H1 (cell line): Measurements from ENCODE around the gene PLG. TPM values are rescaled to one million over a fixed set of nuclear protein-coding genes. Genes with fewer than 3 reads are reported as not detected.

Experiments
- CTCF ChIA-PET: fragments of 300-600 bp; sonication (Branson Sonifier 250); formaldehyde crosslinking; loops from one replicate; lab custom pipeline; 2021; ENCODE audit not compliant: partially characterized antibody; lab: Charles Lee
- POLR2A ChIA-PET: fragments of 300-600 bp; sonication (Branson Sonifier 250); formaldehyde crosslinking; loops from one replicate; lab custom pipeline; 2021; ENCODE audit warnings: inconsistent platforms; ENCODE audit not compliant: partially characterized antibody; lab: Charles Lee
- DNase-seq, 2 experiments: peaks; one replicate each; pipeline versions ENCODE4 v3.0.0 to v3.0.0-alpha.2; 2010 to 2022; ENCODE audit warnings: low spot score in 2 of 2, low read depth in 1 of 2, mixed read lengths in 1 of 2
- FAIRE-seq: peaks from 2 replicates; lab custom pipeline; 2011; peaks lifted over from hg19 to GRCh38; lab: Jason Lieb, UNC
- H2AFZ ChIP-seq: 2 replicates; pipeline ENCODE4 v1.8.1; 2012; ENCODE audit warnings: low read length, inconsistent platforms
- H2AK5ac ChIP-seq: 2 replicates; pipeline ENCODE4 v1.6.1; 2013; ENCODE audit warnings: low read depth, low read length
- H2BK120ac ChIP-seq: replicated peaks from 2 replicates; pipeline ENCODE3; 2013; ENCODE audit warnings: low read depth, low read length, inconsistent platforms
- H2BK12ac ChIP-seq: 2 replicates; pipeline ENCODE4 v1.6.1; 2013; ENCODE audit warnings: low read depth, low read length
- H2BK15ac ChIP-seq: 2 replicates; pipeline ENCODE4 v1.6.1; 2013; ENCODE audit warnings: low read length
- H2BK20ac ChIP-seq: 2 replicates; pipeline ENCODE4 v1.6.1; 2013; ENCODE audit warnings: low read length
- H2BK5ac ChIP-seq: 2 replicates; pipeline ENCODE4 v1.6.1; 2013; ENCODE audit warnings: low read depth, low read length
- H3K14ac ChIP-seq: 2 replicates; pipeline ENCODE4 v1.6.1; 2013; ENCODE audit warnings: inconsistent platforms; ENCODE audit not compliant: insufficient read length
- H3K18ac ChIP-seq: 2 replicates; pipeline ENCODE4 v1.6.1; 2013; ENCODE audit warnings: low read length; ENCODE audit errors: extremely low read depth
- H3K23ac ChIP-seq: 2 replicates; pipeline ENCODE4 v1.6.1; 2013; ENCODE audit warnings: inconsistent platforms; ENCODE audit not compliant: insufficient read length
- H3K23me2 ChIP-seq: 2 replicates; pipeline ENCODE4 v1.6.1; 2013; ENCODE audit warnings: low read depth, low read length
- H3K27ac ChIP-seq: 2 replicates; pipeline ENCODE4 v1.6.1; 2011; ENCODE audit warnings: low read depth, low read length, inconsistent platforms
- H3K27me3 ChIP-seq, 4 experiments: replicated peaks in 1 of 4; 1 replicate in 1 of 4; 2 replicates in 3 of 4; pipeline versions ENCODE4 v1.6.1 to v1.8.1; 2011 to 2013; ENCODE audit warnings: low read length in 3 of 4, mild to moderate bottlenecking in 3 of 4, inconsistent platforms in 2 of 4, mixed read lengths in 2 of 4, moderate library complexity in 1 of 4; ENCODE audit not compliant: control insufficient read depth in 3 of 4, insufficient read depth in 3 of 4; ENCODE audit errors: extremely low read depth in 1 of 4
- H3K36me3 ChIP-seq, 4 experiments: 2 replicates each; pipeline versions ENCODE4 v1.6.1 to v1.8.1; 2011 to 2013; ENCODE audit warnings: mild to moderate bottlenecking in 4 of 4, low read length in 3 of 4, moderate library complexity in 2 of 4, control low read depth in 1 of 4, inconsistent platforms in 1 of 4; ENCODE audit not compliant: insufficient read depth in 4 of 4, control insufficient read depth in 2 of 4
- H3K4ac ChIP-seq: replicated peaks from 2 replicates; pipeline ENCODE3; 2013; ENCODE audit warnings: low read length, low read depth, mixed read lengths, inconsistent platforms; ENCODE audit not compliant: insufficient read length
- H3K4me1 ChIP-seq, 4 experiments: replicated peaks in 1 of 4; 1 replicate in 1 of 4; 2 replicates in 3 of 4; pipeline versions ENCODE4 v1.6.1 to v1.8.1; 2011 to 2013; ENCODE audit warnings: low read length in 3 of 4, inconsistent platforms in 2 of 4, mixed read lengths in 1 of 4; ENCODE audit not compliant: insufficient read depth in 4 of 4, control insufficient read depth in 3 of 4
- H3K4me2 ChIP-seq, 2 experiments: 2 replicates each; pipeline versions ENCODE4 v1.6.1 to v1.8.1; 2011 to 2013; ENCODE audit warnings: low read depth in 2 of 2, low read length in 2 of 2, control low read depth in 1 of 2, inconsistent platforms in 1 of 2, mild to moderate bottlenecking in 1 of 2; ENCODE audit not compliant: insufficient read depth in 1 of 2
- H3K4me3 ChIP-seq, 4 experiments: fragments of 200-600, 300-600 bp in 1 of 4; sonication (generic), shearing (Covaris generic), sonication (Bioruptor Twin) in 1 of 4; 2 replicates each; pipeline versions ENCODE4 v1.5.1 to v1.8.1; 2011 to 2016; ENCODE audit warnings: low read length in 4 of 4, low read depth in 3 of 4, control low read depth in 2 of 4, inconsistent platforms in 2 of 4, mild to moderate bottlenecking in 2 of 4, mixed read lengths in 1 of 4, moderate library complexity in 1 of 4; ENCODE audit not compliant: insufficient read depth in 2 of 4; ENCODE audit errors: extremely low read depth in 1 of 4
- H3K56ac ChIP-seq: replicated peaks from 2 replicates; pipeline ENCODE3; 2013; ENCODE audit warnings: low read depth, mild to moderate bottlenecking, mixed read lengths, low read length, inconsistent platforms; ENCODE audit not compliant: insufficient read length
- H3K79me1 ChIP-seq: 2 replicates; pipeline ENCODE4 v1.6.1; 2013; ENCODE audit warnings: low read depth, low read length, control low read depth
- H3K79me2 ChIP-seq, 2 experiments: 2 replicates each; pipeline versions ENCODE4 v1.6.1 to v1.8.1; 2012 to 2013; ENCODE audit warnings: low read length in 2 of 2, mild to moderate bottlenecking in 2 of 2, inconsistent platforms in 1 of 2; ENCODE audit not compliant: insufficient read depth in 2 of 2, control insufficient read depth in 1 of 2
- H3K9ac ChIP-seq, 4 experiments: replicated peaks in 1 of 4; 1 replicate in 1 of 4; 2 replicates in 3 of 4; pipeline versions ENCODE4 v1.6.1 to v1.8.1; 2011 to 2013; ENCODE audit warnings: low read depth in 3 of 4, low read length in 3 of 4, control low read depth in 2 of 4, mild to moderate bottlenecking in 2 of 4, moderate library complexity in 2 of 4, inconsistent platforms in 1 of 4; ENCODE audit errors: extremely low read depth in 1 of 4
- H3K9me3 ChIP-seq, 2 experiments: 2 replicates each; pipeline versions ENCODE4 v1.6.1 to v1.8.1; 2012 to 2013; ENCODE audit warnings: mild to moderate bottlenecking in 2 of 2, moderate library complexity in 2 of 2, control low read depth in 1 of 2, inconsistent platforms in 1 of 2, low read depth in 1 of 2, low read length in 1 of 2, mixed read lengths in 1 of 2; ENCODE audit not compliant: insufficient read depth in 2 of 2
- H4K20me1 ChIP-seq, 2 experiments: replicated peaks in 1 of 2; 2 replicates each; pipeline versions ENCODE3 to v1.8.1; 2011 to 2013; ENCODE audit warnings: inconsistent platforms in 2 of 2, low read length in 2 of 2, mild to moderate bottlenecking in 1 of 2; ENCODE audit not compliant: insufficient read depth in 2 of 2, control insufficient read depth in 1 of 2
- H4K5ac ChIP-seq: 2 replicates; pipeline ENCODE4 v1.6.1; 2013; ENCODE audit warnings: low read length, low read depth, mixed read lengths, inconsistent platforms; ENCODE audit not compliant: insufficient read length
- H4K8ac ChIP-seq: 2 replicates; pipeline ENCODE4 v1.8.0; 2013; ENCODE audit warnings: mild to moderate bottlenecking, moderate library complexity, low read length, inconsistent platforms; ENCODE audit not compliant: insufficient read depth; ENCODE audit errors: extremely low read depth
- H4K91ac ChIP-seq: replicated peaks from 2 replicates; pipeline ENCODE3; 2013; ENCODE audit warnings: low read length, mixed read lengths, inconsistent platforms; ENCODE audit not compliant: insufficient read length
- CTBP2 ChIP-seq: IDR thresholded peaks from 2 replicates; pipeline ENCODE4 v1.7.0; 2011; ENCODE audit warnings: borderline replicate concordance, mild to moderate bottlenecking, moderate library complexity, mixed read lengths, low read length; ENCODE audit not compliant: insufficient read depth, insufficient read length
- EGR1 ChIP-seq: IDR thresholded peaks from 2 replicates; pipeline ENCODE4 v1.6.1; 2011; ENCODE audit warnings: low read depth, low read length, borderline replicate concordance
- EP300 ChIP-seq, 2 experiments: IDR thresholded peaks; 1 replicate in 1 of 2; 2 replicates in 1 of 2; pipeline ENCODE4 v1.6.1; 2011 to 2012; ENCODE audit warnings: low read depth in 2 of 2, low read length in 2 of 2, mild to moderate bottlenecking in 2 of 2, borderline replicate concordance in 1 of 2, inconsistent platforms in 1 of 2, moderate library complexity in 1 of 2
- KDM5A ChIP-seq: fragments of 200-600 bp; IDR thresholded peaks from 2 replicates; pipeline ENCODE4 v1.7.1; 2012; ENCODE audit warnings: mild to moderate bottlenecking, low read length, inconsistent platforms, mixed read lengths
- POU5F1 ChIP-seq: IDR thresholded peaks from 2 replicates; pipeline ENCODE4 v1.6.1; 2011; ENCODE audit warnings: low read depth, mild to moderate bottlenecking, low read length, moderate library complexity
- RAD21 ChIP-seq, 2 experiments: IDR thresholded peaks in 1 of 2; conservative IDR thresholded peaks in 1 of 2; 2 replicates each; pipeline ENCODE4 v1.6.1; 2011; ENCODE audit warnings: low read depth in 2 of 2, low read length in 2 of 2, improper control_type of control experiment in 1 of 2, inconsistent platforms in 1 of 2, mild to moderate bottlenecking in 1 of 2, moderate library complexity in 1 of 2
- RFX5 ChIP-seq: IDR thresholded peaks from 2 replicates; pipeline ENCODE4 v1.6.1; 2011; ENCODE audit warnings: low read depth, low read length, improper control_type of control experiment, borderline replicate concordance
- SIRT6 ChIP-seq: IDR thresholded peaks from one replicate; pipeline ENCODE4 v1.7.1; 2012; ENCODE audit warnings: low read length, inconsistent platforms
- SP4 ChIP-seq: IDR thresholded peaks from 2 replicates; pipeline ENCODE4 v1.6.1; 2012; ENCODE audit warnings: low read length, inconsistent platforms
- SUZ12 ChIP-seq: fragments of 200-600 bp; sonication (generic); IDR thresholded peaks from 2 replicates; pipeline ENCODE4 v1.6.1; 2012; ENCODE audit warnings: mild to moderate bottlenecking, inconsistent platforms, low read length, moderate library complexity, mixed read lengths
- TAF7 ChIP-seq: optimal IDR thresholded peaks from 2 replicates; pipeline ENCODE3; 2011; ENCODE audit warnings: low read depth, mild to moderate bottlenecking, inconsistent platforms, low read length, moderate library complexity, borderline replicate concordance
- TCF12 ChIP-seq: IDR thresholded peaks from 2 replicates; pipeline ENCODE4 v1.6.1; 2011; ENCODE audit warnings: low read depth, mild to moderate bottlenecking, low read length
- polyA plus RNA-seq, 7 experiments: library from polyadenylated mRNA; depleted of rRNA in 3 of 7; stranded (reverse) in 5 of 7; unstranded in 2 of 7; fragments of >200 nt in 5 of 7; fragments of 200-250 nt in 2 of 7; gene quantifications; 1 replicate in 5 of 7; 2 replicates in 1 of 7; 4 replicates in 1 of 7; pipeline versions ENCODE4 v1.2.1 to v1.2.3, GENCODE V29; 2011 to 2013; ENCODE audit warnings: missing spikeins in 2 of 7, mixed read lengths in 2 of 7
- total RNA-seq: library from RNA; stranded (reverse); fragmentation: NEBNext Ultra II Directional; extraction: Animal tissue kit (Norgen Biotek cat#: 25700); gene quantifications from 2 replicates; pipeline ENCODE4 v1.2.1, GENCODE V29; 2021

PLG gene
- total and polyA plus RNA-seq, 2 of the 8 experiments (the other 6 are each of a cell fraction or from before 2014, with no cell fraction given): not detected

- Histone ChIP-seq H3K27me3 (no peaks in the 10 kb centered on the region), H4K91ac (no peak overlapping the region), H3K4me3 (no peak overlapping the region), H3K23ac (no peak overlapping the region), H3K23me2 (no peaks in the 10 kb centered on the region; the same call in 1 of the 2 replicates), H3K79me1 (no peaks in the 10 kb centered on the region), H2BK120ac (no peak overlapping the region), H2BK5ac (no peak overlapping the region), H2AFZ (no peak overlapping the region)
- CTCF ChIA-PET: no interaction called here
- no peak for FAIRE-seq
- TF ChIP-seq SIRT6: no peak
- no peak for TF ChIP-seq KDM5A
- TF ChIP-seq EGR1: no peak
- no peak for TF ChIP-seq RAD21 (IDR thresholded peaks at IDR 0.05 in 1 of 2, conservative IDR thresholded peaks at IDR 0.05 in 1 of 2; ENCODE audit: low read depth in 2 of 2, low read length in 2 of 2)
- no peak for TF ChIP-seq SP4
- no peak for TF ChIP-seq RFX5
- no peak for TF ChIP-seq EP300 (IDR thresholded peaks at IDR 0.05; ENCODE audit: borderline replicate concordance in 1 of 2, low read depth in 2 of 2, low read length in 2 of 2)
- TF ChIP-seq SUZ12: no peak
- TF ChIP-seq CTBP2: no peak
- no peak for TF ChIP-seq TAF7
- no peak for TF ChIP-seq POU5F1
- no peak for TF ChIP-seq TCF12
- TF ChIP-seq, all 59 proteins: peak for 0
- Histone ChIP-seq H4K8ac (no peak overlapping the region), H3K9me3 (peaks cover 2 to 7% of the 10 kb centered on the region in 2 experiments; a peak in 3 of 4 replicates), H3K14ac (no peak overlapping the region), H3K36me3 (no peaks in the 10 kb centered on the region), H2BK20ac (no peak overlapping the region), H3K4me2 (no peak overlapping the region), H2BK15ac (no peak overlapping the region), H2BK12ac (no peak overlapping the region), H3K4ac (no peak overlapping the region), H3K4me1 (no peaks in the 10 kb centered on the region), H3K18ac (no peak overlapping the region), H3K27ac (no peak overlapping the region), H3K9ac (no peak overlapping the region), H3K79me2 (no peaks in the 10 kb centered on the region), H3K56ac (no peak overlapping the region), H4K20me1 (no peaks in the 10 kb centered on the region), H4K5ac (no peak overlapping the region), H2AK5ac (no peak overlapping the region)
- no peak for DNase-seq
- POLR2A ChIA-PET: no interaction called here
Observed at GRCh38 chr6:160799801-160800506, 97.9 kb downstream of the PLG start.
